OCI-LY7 (cell line): ENCODE data around the gene C17orf67. TPM values are rescaled to one million over a fixed set of nuclear protein-coding genes. Genes with fewer than 3 reads are reported as not detected.

ENCODE experiments used
- BruUV-seq: library from RNA; stranded (reverse); fragments of 400-500 nt; replicated peaks from 2 replicates; lab custom pipeline; 2021; lab: Mats Ljungman, UMichigan
- CTCF ChIA-PET: fragments of 300-600 bp; sonication (Branson Sonifier 250); formaldehyde crosslinking; loops from one replicate; lab custom pipeline; 2022; ENCODE audit warnings: antibody characterized with exemption; ENCODE audit not compliant: unreplicated experiment; lab: Charles Lee
- POLR2A ChIA-PET: fragments of 300-600 bp; sonication (Branson Sonifier 250); formaldehyde crosslinking; loops from one replicate; lab custom pipeline; 2022; ENCODE audit warnings: antibody characterized with exemption; lab: Charles Lee
- DNase-seq: peaks from one replicate; pipeline ENCODE4 v3.0.0-alpha.2; 2015; ENCODE audit warnings: low spot score
- H2AFZ ChIP-seq: fragments of 200-600 bp; sonication (generic), shearing (Covaris generic); 2 replicates; pipeline ENCODE4 v1.6.1; 2014; ENCODE audit warnings: mild to moderate bottlenecking, antibody characterized with exemption, low read length, moderate library complexity
- H3K27ac ChIP-seq: fragments of 200-600 bp; sonication (generic); 2 replicates; pipeline ENCODE4 v1.5.1; 2014; ENCODE audit warnings: mixed run types, low read depth, mild to moderate bottlenecking, moderate library complexity, low read length, inconsistent platforms; ENCODE audit not compliant: poor library complexity, severe bottlenecking
- H3K36me3 ChIP-seq: fragments of 200-600 bp; sonication (generic); 2 replicates; pipeline ENCODE4 v1.6.1; 2014; ENCODE audit warnings: mild to moderate bottlenecking, antibody characterized with exemption, low read length, moderate library complexity, mixed read lengths; ENCODE audit not compliant: insufficient read depth
- H3K4me1 ChIP-seq: fragments of 200-600 bp; sonication (generic); 2 replicates; pipeline ENCODE4 v1.5.1; 2014; ENCODE audit warnings: mild to moderate bottlenecking, low read length; ENCODE audit not compliant: insufficient read depth, poor library complexity, severe bottlenecking
- H3K4me2 ChIP-seq: fragments of 200-600 bp; sonication (generic); 2 replicates; pipeline ENCODE4 v1.6.1; 2014; ENCODE audit warnings: mild to moderate bottlenecking, low read length
- H3K4me3 ChIP-seq: fragments of 200-600 bp; sonication (generic); 2 replicates; pipeline ENCODE4 v1.5.1; 2014; ENCODE audit warnings: mild to moderate bottlenecking, low read depth, low read length; ENCODE audit not compliant: poor library complexity, severe bottlenecking
- H3K79me2 ChIP-seq: fragments of 200-600 bp; sonication (generic); 2 replicates; pipeline ENCODE4 v1.6.1; 2016; ENCODE audit warnings: low read depth, mild to moderate bottlenecking, low read length, moderate library complexity, mixed read lengths; ENCODE audit not compliant: insufficient read depth
- H3K9me2 ChIP-seq: fragments of 200-600 bp; sonication (generic); 2 replicates; pipeline ENCODE4 v1.6.1; 2016; ENCODE audit warnings: mild to moderate bottlenecking, low read length, mixed read lengths; ENCODE audit not compliant: insufficient read depth
- H3K9me3 ChIP-seq: fragments of 200-600 bp; sonication (generic); 2 replicates; pipeline ENCODE4 v1.6.1; 2014; ENCODE audit warnings: mild to moderate bottlenecking, mixed run types, low read length, mixed read lengths
- H4K20me1 ChIP-seq: fragments of 200-600 bp; sonication (generic); 2 replicates; pipeline ENCODE4 v1.6.1; 2014; ENCODE audit warnings: mild to moderate bottlenecking, antibody characterized with exemption, low read length, moderate library complexity, mixed read lengths; ENCODE audit not compliant: insufficient read depth
- CTCF ChIP-seq: fragments of 200-600 bp; sonication (generic); conservative IDR thresholded peaks from 2 replicates; pipeline ENCODE4 v1.5.1; 2014; ENCODE audit warnings: mild to moderate bottlenecking, antibody characterized with exemption, low read length, moderate library complexity, mixed read lengths
- EZH2phosphoT487 ChIP-seq: fragments of 200-600 bp; sonication (generic); IDR thresholded peaks from 2 replicates; pipeline ENCODE4 v1.6.1; 2018; ENCODE audit warnings: low read depth, borderline replicate concordance, mild to moderate bottlenecking, mixed run types, antibody characterized with exemption, low read length, moderate library complexity, mixed read lengths
- intact Hi-C: fragments of 100-400 bp; cut with micrococcal nuclease; formaldehyde crosslinking; loops from one replicate; pipeline ENCODE4 v1.10.0; 2022; ENCODE audit not compliant: unreplicated experiment
- total RNA-seq, 2 experiments: library from RNA; depleted of rRNA in 1 of 2; stranded (reverse); fragments of >200 nt in 1 of 2; shearing (Covaris generic) in 1 of 2; gene quantifications; 2 replicates each; pipeline ENCODE4 v1.2.3, GENCODE V29; 2014 to 2022

C17orf67 gene
- total RNA-seq, 2 experiments from 2014 or later: 5.2 to 5.4 TPM

- no peak overlapping the region for H3K27ac ChIP-seq
- CTCF ChIA-PET: no interaction called here
- H2AFZ ChIP-seq: no peak overlapping the region
- DNase-seq: no peak
- no peak for TF ChIP-seq EZH2phosphoT487
- TF ChIP-seq CTCF: no peak
- no peak overlapping the region for H3K4me3 ChIP-seq
- H3K4me1 ChIP-seq: no peaks in the 10 kb centered on the region
- POLR2A ChIA-PET: interaction anchor here (0.9 kb wide), 1 partner anchor 13 kb away, joined by 3 read pairs; no protein-coding TSS in a partner anchor
- intact Hi-C loops: no loop called here
- no peak overlapping the region for H3K4me2 ChIP-seq
- no peaks in the 10 kb centered on the region for H3K79me2 ChIP-seq
- no peaks in the 10 kb centered on the region for H3K36me3 ChIP-seq
- no TSS peak for BruUV-seq
- H4K20me1 ChIP-seq: no peaks in the 10 kb centered on the region
- H3K9me2 ChIP-seq: no peaks in the 10 kb centered on the region
- H3K9me3 ChIP-seq: no peaks in the 10 kb centered on the region
Measured at GRCh38 chr17:56771975-56772374, 61.7 kb downstream of the C17orf67 start.

- ChIA-PET POLR2A (no interaction called here), CTCF (interaction anchor here (1.0 kb wide), 1 partner anchor 8 kb away, joined by 4 read pairs; no protein-coding TSS in a partner anchor)
- no peaks in the 10 kb centered on the region for H3K79me2 ChIP-seq
- H3K4me3 ChIP-seq: no peak overlapping the region
- no peaks in the 10 kb centered on the region for H3K9me2 ChIP-seq
- no peaks in the 10 kb centered on the region for H3K9me3 ChIP-seq
- no peak overlapping the region for H3K4me2 ChIP-seq
- no peaks in the 10 kb centered on the region for H4K20me1 ChIP-seq
- H3K27ac ChIP-seq: no peak overlapping the region
- H3K36me3 ChIP-seq: no peaks in the 10 kb centered on the region
- no peak for TF ChIP-seq EZH2phosphoT487
- no peak for TF ChIP-seq CTCF
- no peak overlapping the region for H2AFZ ChIP-seq
- H3K4me1 ChIP-seq: no peaks in the 10 kb centered on the region
- DNase-seq: no peak
- intact Hi-C loops: no loop called here
- no TSS peak for BruUV-seq
Measured at GRCh38 chr17:56771563-56771962, 62.2 kb downstream of the C17orf67 start.

GRCh38 chr17:56770427-56770826, 63.3 kb downstream of the C17orf67 start:
- no peak overlapping the region for H3K27ac ChIP-seq
- no TSS peak for BruUV-seq
- H3K9me2 ChIP-seq: no peaks in the 10 kb centered on the region
- no peaks in the 10 kb centered on the region for H3K36me3 ChIP-seq
- no peaks in the 10 kb centered on the region for H3K79me2 ChIP-seq
- no peak for DNase-seq
- H3K4me2 ChIP-seq: no peak overlapping the region
- TF ChIP-seq EZH2phosphoT487 (no peak), CTCF (no peak)
- ChIA-PET CTCF (no interaction called here), POLR2A (no interaction called here)
- H2AFZ ChIP-seq: no peak overlapping the region
- no peaks in the 10 kb centered on the region for H3K4me1 ChIP-seq
- intact Hi-C loops: no loop called here
- H3K9me3 ChIP-seq: no peaks in the 10 kb centered on the region
- no peaks in the 10 kb centered on the region for H4K20me1 ChIP-seq
- no peak overlapping the region for H3K4me3 ChIP-seq
